COLO829 (cell line): ENCODE measurements around the gene RGL3.
"Not testable (repeated sequence)": the region's sequence is repeated elsewhere in the genome, so short reads cannot be mapped to it uniquely, and the experiment has no call there.

Experiments used
- DNase-seq: peaks from one replicate; pipeline ENCODE4 v3.0.0; 2012; ENCODE audit warnings: low spot score

The RGL3 gene

DNA sequence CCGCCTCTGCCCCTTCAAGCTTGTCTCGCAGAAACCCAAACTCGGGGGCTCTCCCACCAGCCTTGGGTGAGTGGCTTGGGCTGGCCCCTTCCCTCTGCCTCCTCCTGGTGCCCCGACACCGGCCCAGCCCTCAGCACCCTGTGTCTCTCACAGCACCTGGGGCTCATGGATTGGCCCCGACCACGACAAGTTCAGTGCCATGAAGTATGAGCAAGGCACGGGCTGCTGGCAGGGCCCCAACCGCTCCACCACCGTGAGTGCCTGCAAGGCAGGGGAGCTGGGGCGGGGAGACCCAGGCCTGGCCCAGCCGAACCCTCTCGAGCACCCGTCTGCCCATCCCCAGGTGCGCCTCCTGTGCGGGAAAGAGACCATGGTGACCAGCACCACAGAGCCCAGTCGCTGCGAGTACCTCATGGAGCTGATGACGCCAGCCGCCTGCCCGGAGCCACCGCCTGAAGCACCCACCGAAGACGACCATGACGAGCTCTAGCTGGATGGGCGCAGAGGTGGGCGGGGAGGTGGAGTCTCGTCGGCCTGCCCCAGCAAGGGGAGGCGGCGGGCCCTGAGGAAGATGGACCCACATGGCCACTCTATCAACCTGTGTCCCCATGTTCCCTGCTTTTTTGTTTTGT is 29.9 kb upstream of the RGL3 start:
- no peak for DNase-seq

DNA sequence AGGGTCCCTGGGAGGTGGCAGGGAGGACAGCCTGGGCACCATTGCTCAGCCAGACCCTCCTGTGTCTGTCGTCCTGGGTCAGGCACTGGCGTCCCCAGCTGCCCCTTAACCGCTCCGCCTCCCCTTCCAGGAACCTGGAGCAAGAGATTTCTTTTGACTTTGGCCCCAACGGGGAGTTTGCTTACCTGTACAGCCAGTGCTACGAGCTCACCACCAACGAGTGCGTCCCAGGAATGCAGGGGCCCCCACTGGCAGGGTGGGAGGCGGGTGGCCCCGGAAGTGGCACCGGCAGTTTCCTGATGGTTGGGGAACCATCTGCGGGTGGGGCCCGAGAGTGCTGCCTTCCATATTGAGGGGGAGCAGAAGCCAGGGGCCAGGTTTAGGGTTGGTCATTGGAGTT is 29.3 kb upstream of the RGL3 start:
- DNase-seq = no peak

- DNase-seq = no peak
These were observed 28.5 kb upstream of the RGL3 start for GRCh38 chr19:11447347-11448262.

- DNase-seq = no peak
These were observed 27.7 kb upstream of the RGL3 start for GRCh38 chr19:11446652-11447301.

GRCh38 chr19:11446271-11446651 is 27.1 kb upstream of the RGL3 start:
- no peak for DNase-seq

- no peak for DNase-seq
These were observed 26.0 kb upstream of the RGL3 start for GRCh38 chr19:11445141-11445540.

- no peak for DNase-seq
These were observed 24.9 kb upstream of the RGL3 start for GRCh38 chr19:11444059-11444458.

- DNase-seq = no peak
These were observed 18.8 kb upstream of the RGL3 start for GRCh38 chr19:11437955-11438354.

GRCh38 chr19:11435833-11436313 is 16.8 kb upstream of the RGL3 start:
- DNase-seq = no peak

DNA sequence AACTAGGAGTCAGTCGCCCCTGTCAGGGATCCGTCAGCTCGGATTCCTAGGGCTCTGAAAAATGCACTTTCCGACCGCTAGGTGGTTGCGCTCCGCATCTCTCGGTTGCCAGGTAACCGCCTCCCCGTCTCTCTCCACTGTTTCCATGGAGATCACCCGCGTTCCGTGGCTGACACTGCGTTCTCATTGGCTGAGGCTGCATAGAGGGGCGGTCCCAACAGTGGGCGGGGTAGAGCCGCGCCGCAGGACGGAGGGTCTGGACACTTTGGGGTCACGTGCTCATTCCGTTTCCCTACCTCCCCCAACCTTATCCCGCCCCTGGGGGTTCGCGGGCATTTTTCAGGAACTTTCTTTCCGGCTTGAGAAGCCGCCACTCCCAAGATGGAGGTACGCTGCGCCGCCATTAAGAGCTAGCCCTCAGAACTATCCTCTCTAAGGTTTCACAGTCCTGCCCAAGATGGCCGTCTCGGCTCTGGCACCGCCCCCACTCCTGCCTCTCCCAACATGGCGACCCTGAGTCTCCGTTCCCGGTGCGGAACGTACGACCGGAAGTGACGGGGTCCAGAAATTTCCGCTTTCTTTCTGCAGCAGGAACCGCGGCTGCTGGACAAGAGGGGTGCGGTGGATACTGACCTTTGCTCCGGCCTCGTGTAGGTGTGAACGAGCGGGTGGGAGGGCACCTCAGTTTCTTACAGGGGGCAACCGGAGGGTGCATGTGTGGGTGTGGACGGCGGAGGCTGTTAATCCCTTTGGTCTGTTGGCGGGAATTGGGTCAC is 16.1 kb upstream of the RGL3 start, which contains the start of the genes ODAD3 and PRKCSH:
Gene ODAD3, minus strand, starts transcription at position 65 of the 776 bp plus-strand sequence. CDS start 105 bp downstream, outside the sequence.
Gene PRKCSH, plus strand, starts transcription at position 579 of the 776 bp plus-strand sequence. CDS start 483 bp downstream, outside the sequence.
- DNase-seq = peak; percentile 100

- no peak for DNase-seq
These were observed 15.6 kb upstream of the RGL3 start for GRCh38 chr19:11434703-11435056.

- not testable (repeated sequence) for DNase-seq
These were observed 14.4 kb upstream of the RGL3 start for GRCh38 chr19:11433526-11433925.

DNA sequence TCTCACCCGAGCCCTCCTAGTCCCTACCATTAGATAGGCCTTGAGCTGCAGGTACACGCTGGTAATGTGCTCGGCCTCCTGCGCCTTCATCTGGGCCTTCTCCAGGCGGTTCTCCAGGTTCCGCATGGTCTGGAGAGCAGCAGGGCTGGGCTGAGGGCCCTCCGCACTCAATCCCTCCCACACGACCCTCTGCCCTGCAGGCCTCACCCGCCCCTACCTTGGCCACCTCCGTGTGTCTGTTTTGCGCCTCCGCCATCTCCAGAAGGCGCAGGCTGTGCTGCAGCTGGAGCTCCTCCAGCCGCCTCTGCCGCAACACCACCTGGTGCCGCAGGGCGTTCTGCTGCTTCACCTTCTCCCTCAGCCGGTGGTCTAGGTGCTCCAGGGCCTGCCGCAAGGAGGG is 7.5 kb upstream of the RGL3 start:
- DNase-seq = no peak

DNA sequence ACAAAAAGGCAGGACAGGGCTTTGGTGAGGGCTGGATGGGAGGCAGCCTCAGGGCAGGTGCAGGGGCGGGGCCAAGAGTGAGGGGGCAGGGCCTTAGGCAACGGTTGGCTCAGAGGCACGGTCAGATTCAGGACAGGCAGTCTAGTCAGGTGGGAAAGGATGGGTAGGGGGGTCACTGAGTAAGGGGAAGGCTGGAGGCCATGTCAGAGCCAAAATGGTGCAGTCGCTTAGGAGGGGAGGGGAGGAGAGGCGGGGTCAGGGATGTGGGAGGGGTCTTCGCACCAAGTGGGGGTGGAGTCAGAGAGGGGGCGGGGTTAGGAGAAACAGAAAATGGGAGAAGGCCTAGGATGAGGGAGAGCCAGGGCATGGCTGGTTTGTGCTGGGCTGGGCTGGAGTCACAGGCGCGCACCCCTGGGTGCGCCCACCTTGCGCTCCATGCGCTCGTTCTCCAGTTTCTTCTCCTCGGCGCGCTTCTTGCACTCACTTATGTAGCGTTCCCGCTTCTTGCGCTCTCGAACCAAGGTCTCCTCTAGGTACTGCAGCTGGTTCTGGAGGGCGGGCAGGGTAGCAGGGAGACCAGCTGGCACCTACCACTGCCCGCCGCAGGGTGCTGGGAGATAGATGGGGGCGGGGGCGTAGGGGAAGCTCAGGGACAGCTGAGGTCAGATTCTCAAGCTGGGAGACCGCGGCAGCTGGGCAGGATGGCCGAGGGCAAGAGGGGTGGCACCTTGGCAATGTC is 6.8 kb upstream of the RGL3 start:
- DNase-seq = no peak

DNA sequence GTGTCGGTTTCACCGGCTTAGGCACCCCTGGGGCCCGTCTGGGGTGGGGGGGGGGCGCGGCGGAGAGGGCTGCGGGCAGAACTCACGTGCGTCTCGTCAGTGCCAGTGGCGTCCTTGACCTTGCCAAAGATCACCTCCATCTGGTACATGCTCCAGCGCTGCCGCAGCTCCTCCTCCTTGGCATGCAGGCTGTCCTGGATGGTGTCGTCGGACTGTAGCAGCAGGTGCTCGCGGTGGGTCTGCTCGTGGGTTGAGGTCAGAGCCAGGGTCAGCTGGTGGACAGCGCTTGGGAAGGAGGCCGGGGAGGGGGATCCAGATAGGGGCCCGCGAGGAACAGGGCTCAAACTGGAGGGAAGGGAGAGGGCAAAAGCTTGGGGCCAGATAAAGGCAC is 4.7 kb upstream of the RGL3 start:
- DNase-seq = no peak

GRCh38 chr19:11423164-11423790 is 4.2 kb upstream of the RGL3 start:
- DNase-seq = no peak

GRCh38 chr19:11422163-11423065 is 3.3 kb upstream of the RGL3 start:
- peak; percentile 79 for DNase-seq

GRCh38 chr19:11421371-11422098 is 2.4 kb upstream of the RGL3 start:
- DNase-seq = peak; percentile 53
